SH-SY5Y (cell line): Measurements from ENCODE around the gene SYT17.

ENCODE experiments used
- GATA2 ChIP-seq: IDR thresholded peaks from 2 replicates; pipeline ENCODE4 v1.6.1; 2011; ENCODE audit warnings: mild to moderate bottlenecking, low read depth, low read length
- GATA3 ChIP-seq: IDR thresholded peaks from 2 replicates; pipeline ENCODE4 v1.6.1; 2011; ENCODE audit warnings: low read depth, mild to moderate bottlenecking, low read length, moderate library complexity

Gene SYT17

DNA sequence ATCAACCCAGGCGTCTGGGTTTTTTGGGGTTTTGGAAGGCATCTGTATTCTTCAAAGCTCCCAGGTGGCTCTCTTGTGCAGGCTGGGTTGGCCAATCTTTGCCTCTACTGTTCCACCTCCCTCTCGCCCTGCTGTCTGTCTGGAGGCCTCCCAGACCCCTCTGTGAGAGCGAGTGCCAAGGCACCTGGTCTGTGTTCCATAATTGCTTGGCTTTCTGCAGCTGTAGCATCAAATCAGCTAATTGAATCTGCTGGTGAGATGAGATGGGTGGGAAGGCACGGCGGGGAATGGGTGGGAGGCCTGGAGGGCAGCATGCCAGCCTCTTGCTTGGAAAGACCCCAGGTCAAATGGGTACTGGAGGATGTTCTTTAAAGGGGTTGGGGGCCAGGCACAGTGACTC lies 64.9 kb downstream of the SYT17 start:
- no peak for TF ChIP-seq GATA3
- peak; percentile 71 for TF ChIP-seq GATA2

DNA sequence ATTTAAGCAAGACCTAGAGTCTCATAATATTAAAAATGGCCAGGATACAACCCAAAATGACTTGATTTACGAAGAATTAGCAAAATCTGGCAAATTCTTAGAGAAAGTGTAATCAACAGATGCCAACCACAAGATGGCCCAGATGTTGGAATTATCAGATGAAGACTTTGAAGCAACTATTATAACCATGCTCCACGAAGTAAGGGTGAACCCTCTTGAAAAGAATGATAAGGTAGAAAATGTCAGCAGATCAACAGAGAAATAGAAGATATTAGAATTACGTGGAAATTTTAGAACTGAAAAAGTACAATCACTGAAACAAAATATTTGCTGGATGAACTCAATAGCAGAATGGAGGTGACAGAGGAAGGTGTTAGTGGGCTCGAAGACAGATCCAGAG lies 67.4 kb downstream of the SYT17 start:
- TF ChIP-seq GATA2 (no peak), GATA3 (no peak)

DNA sequence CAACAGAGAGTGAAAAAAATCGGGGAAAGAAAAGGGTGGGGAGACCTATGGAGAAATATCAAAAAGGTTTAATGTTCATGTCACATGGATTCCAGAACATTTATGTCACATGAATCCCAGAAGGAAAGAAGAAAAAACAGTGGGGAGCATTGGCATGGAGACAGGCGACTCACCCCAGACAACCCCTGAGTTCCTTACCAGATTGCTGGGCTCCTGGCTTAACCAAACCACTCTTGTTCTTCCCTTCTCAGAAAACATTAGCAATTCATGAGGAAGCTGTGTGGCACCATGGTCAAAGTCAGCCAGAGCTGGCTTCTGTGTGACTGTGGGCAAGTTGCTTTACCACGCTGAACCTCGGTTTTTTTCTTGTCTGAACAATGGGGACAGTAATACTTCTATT lies 67.8 kb downstream of the SYT17 start:
- TF ChIP-seq GATA2 (no peak), GATA3 (no peak)

DNA sequence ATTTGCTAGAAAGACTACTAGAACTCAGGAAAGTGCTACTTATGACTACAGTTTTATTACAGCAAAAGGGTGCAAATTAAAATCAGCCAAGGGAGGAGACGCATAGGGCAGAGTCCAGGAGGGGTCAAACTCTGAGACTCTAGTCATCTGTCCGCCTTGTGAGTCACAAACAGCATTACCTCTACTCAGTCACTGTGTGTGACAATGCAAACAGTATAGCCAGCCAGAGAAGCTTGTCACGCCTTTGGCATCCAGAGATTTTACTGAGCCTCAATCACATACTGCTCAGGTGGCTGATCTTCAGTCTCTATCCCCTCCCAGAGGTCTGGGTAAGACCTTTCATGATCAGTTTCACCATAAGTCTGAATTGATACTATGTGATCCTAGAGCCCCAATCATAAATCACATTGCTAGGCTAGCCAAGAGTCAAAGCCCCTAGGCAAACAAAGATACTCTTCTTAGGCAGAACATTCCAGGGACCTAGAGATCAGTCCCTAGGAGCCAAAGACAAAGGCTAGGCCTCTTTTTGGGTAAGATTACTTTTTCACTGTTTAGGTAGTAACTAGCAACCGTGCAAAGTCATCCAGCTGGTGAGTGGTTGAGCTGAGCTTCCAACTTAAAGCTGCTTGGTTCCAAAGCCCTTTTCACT lies 68.6 kb downstream of the SYT17 start:
- TF ChIP-seq GATA2 (no peak), GATA3 (no peak)

DNA sequence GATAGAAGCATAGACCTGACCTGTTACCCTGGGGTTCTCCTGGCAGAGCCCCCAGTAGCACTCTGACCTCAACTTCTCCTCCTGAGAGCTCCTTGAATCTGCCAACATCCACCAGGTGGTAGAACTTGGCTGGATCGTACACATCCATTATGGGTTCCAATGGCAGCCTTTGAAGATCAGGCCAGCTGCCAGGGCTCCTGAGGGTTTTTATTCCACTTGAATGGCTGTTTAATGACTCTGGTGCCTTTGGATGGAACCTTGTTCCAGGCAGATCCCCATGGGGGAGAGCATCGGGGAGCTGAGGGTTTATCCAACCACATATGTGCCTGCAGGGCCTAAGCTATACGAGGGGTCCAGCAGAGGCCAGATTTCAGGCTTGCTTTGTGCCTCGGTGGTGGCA lies 70.4 kb downstream of the SYT17 start:
- no peak for TF ChIP-seq GATA2
- no peak for TF ChIP-seq GATA3

DNA sequence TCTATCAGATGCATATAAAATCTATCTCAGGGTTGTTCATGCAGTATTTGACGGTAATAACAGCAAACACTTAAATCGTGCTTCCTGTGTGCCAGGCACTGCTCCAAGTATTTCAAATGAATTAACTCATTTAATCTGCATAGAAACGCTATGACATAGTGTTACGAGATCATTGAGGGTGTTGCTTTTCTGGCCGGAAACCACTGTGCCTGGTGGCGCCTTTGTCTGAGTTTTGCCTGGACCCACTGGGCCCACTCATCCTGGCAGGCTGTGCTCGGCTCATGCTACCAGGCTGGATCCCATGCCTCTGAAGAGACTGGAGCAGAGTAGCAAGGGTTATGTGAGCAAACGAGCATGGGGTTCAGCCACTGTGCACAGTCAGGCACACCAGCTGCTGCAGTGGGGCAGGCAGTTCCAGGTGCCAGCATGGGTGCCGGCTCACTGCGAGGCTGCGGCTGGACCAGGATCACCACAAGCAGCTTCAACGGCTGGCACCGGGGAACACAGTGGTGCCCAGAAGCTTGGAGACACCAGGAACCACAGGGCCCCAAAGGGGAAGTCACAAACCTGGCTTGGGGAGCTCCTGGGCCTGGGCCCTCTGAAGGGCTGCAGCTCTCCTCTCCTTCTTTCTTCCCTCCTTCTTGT lies 71.6 kb downstream of the SYT17 start:
- no peak for TF ChIP-seq GATA3
- no peak for TF ChIP-seq GATA2

DNA sequence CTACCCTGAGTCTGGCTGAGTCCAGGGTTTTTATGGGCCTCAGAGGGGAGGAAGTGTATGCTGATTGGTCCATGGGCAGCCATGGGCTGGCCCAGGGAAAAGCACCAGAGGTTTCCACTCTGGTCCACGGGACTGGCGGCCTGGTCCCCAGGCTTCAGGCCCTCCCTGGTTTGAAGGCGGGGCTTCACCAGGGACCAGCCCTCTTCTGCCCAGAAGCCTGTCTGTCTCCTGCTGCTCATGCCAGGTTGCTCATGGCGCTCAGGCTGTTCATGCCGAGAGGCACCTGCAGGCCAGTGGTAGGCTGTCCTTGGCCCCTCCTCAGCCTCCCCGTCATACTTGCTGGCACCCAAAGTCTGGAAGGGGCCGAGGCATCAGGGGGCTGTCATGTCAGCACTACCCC lies 72.5 kb downstream of the SYT17 start:
- TF ChIP-seq GATA3 (no peak), GATA2 (no peak)

DNA sequence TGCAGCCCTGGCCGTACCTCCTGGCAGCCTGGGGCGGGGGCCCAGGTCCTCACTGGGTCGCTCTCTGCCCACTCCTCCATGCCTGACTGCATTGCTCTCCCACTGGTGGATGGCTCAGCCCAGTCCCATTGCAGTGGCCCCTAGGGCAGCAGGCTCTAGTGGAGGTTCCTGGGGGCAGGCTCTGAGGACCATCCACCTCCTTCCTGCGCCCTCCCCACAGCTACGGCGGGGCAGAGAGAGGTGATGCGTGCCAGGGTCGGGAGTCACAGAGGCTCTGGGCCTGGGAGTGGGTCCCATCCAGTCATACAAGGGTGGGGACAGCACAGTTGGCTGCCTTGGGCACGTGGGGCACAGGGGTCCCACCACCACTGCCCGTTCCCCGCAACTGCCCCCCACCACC lies 73.5 kb downstream of the SYT17 start:
- TF ChIP-seq GATA3 (no peak), GATA2 (no peak)

DNA sequence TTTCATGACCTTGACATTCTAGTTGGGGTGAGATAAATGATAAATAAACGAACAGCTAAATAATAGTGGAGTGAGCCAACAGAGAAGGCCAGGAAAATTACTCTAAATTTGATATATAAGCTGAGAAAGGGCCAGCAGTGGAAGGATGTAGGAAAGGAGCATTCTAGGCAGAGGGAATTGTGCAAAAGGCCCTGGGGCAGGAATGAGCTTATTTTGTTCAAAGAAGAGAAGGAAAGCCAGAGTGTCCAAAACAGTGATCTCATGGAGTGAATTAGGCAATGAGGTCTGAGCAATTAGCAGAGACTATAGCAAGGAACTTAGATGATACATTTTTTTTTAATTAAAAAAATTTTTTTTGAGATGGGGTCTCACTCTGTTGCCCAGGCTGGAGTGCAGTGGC lies 74.1 kb downstream of the SYT17 start:
- TF ChIP-seq GATA3 (no peak), GATA2 (no peak)

DNA sequence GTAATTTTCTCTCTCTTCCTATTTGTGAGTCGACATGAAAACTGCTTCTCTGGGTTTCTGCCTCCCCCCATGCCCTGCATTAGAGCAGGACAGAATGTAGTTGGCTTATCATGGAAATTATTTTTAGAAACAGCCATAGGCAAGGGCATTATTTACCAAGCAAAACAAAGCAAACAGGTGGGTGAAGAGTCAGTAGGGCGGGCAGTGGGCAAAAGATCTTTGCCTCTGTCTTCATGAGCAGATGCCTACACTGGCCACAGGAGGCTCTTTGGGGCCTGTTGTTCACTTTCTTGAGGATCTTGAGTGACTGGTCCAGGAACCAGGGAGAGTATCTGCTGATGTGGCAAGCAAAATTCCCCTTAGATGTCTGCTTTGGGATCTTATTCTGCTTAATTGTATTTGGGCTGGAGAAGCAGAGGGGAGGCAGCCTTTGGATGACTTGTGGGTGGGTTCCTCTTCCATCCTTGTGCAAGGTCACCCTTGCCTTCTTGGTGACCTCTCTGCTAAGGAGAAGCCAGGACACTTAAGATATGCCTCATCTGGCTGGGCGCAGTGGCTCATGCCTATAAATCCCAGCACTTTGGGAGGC lies 75.0 kb downstream of the SYT17 start:
- TF ChIP-seq GATA3, result no peak
- TF ChIP-seq GATA2, result no peak

DNA sequence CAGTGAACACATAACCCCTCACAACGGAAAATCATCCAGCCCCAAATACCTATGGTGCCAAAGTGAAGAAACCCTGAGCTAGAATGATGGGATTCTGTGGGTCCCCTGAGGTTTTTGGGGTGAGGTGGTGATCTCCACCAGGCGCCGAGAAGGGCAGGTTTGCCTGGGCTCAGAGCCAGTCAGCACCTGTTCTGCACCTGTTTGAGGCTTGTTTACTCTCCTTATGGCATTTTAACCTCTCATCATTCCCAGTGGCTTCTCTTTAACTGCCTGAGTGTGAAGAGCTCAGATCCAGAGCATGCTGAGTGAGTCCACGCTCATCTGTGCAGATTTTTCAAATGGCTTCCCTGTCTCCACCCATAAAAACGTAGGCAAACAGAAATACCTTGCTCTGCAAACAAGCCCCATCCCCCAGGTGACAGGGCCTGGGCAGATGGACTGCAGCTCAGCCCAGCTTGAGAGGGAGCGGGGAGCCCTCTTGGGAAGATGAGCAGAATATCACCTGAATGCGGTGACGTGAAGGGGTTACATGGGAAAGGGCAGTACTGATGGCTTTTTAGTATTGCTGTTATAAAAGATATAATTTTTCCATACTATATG lies 77.4 kb downstream of the SYT17 start:
- TF ChIP-seq GATA3, result no peak
- TF ChIP-seq GATA2, result no peak

DNA sequence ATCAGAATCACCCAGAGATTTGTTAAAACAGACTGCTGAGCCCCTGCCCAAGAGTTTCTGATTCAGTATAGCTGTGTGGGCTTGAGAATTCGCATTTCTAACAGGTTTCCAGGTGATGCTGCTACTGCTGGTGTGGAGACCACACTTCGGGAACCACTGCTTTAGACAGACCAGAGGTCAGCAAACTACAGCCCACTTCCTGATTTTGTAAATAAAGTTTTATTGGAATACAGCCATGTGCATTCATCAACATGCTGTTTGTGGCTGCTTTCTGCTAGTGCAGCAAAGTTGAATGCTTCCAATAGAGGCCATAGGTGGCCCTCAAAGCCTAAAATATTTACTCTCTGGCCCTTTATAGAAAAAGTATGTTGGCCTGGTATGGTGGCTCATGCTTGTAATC lies 84.9 kb downstream of the SYT17 start:
- TF ChIP-seq GATA2 (no peak), GATA3 (no peak)

DNA sequence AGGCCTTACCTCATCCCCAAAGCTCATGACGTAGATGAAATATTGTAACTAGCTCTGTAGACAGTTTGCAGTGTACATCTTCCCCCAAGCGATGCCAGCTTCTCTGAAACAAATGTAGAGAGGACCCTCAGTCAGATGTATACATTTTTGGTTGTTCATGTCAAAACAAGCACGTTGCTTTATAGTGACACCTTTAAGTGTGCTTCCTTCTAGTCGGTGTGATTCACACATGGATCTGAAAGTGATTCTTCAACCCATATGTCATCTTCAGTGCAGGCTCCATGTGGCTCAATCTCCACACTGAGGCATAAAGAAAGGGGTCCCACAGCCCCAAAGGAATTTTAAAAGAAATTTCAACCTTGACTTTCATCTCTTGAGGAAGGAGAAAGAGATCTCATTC lies 86.6 kb downstream of the SYT17 start:
- no peak for TF ChIP-seq GATA3
- no peak for TF ChIP-seq GATA2

DNA sequence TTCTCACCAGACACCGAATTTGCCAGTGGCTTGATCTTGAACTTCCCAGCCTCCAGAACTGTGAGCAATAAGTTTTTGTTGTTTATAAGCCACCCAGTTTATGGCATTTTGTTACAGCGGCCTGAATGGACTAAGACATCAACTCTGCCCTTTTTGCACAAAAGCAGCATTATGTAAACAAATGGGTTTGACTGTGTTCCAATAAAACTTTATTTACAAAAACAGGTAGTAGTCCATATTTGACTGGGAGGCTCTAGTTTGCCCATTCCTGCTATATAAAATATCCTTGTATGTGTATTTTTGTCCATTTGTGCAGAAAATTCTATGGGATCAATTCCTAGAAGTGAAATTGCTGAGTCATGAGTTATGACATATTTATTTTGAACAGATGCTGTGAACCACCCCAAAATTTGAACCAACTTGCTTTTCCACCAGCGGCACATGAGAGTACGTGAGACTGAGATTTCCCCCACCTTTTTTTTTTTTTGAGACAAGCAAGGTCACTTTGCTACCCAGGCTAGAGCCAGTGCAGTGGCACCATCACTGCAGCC lies 96.2 kb downstream of the SYT17 start:
- TF ChIP-seq GATA2 (no peak), GATA3 (no peak)
